ENCODE measurements around the gene DEXI.

DNA sequence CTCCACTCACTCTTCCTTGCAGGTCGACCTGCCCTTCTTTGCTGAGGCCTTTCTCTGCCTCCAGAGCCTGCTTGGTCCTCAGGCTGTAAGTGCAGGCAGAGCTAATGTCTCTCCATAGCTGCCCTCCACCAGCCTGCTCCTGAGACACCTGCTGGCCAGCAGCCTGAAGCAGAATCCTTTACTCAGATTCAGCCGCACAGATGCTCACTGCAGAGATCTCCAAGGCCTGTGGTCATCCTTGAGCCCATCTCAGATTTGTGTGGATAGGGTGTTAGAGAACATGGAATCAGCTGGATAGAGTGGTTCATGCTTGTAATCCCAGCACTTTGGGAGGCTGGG, 11.5 kb downstream of the DEXI start:
- TF ChIP-seq, protein P1, sequence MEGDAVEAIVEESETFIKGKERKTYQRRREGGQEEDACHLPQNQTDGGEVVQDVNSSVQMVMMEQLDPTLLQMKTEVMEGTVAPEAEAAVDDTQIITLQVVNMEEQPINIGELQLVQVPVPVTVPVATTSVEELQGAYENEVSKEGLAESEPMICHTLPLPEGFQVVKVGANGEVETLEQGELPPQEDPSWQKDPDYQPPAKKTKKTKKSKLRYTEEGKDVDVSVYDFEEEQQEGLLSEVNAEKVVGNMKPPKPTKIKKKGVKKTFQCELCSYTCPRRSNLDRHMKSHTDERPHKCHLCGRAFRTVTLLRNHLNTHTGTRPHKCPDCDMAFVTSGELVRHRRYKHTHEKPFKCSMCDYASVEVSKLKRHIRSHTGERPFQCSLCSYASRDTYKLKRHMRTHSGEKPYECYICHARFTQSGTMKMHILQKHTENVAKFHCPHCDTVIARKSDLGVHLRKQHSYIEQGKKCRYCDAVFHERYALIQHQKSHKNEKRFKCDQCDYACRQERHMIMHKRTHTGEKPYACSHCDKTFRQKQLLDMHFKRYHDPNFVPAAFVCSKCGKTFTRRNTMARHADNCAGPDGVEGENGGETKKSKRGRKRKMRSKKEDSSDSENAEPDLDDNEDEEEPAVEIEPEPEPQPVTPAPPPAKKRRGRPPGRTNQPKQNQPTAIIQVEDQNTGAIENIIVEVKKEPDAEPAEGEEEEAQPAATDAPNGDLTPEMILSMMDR (IDR thresholded peaks at IDR 0.05): no peak
- TF ChIP-seq POLR2A (IDR thresholded peaks at IDR 0.05): no peak
- no peak for TF ChIP-seq EP300 (IDR thresholded peaks at IDR 0.05)
